IMR-90 (cell line): ENCODE measurements around the gene LONP2. TPM values are rescaled to one million over a fixed set of nuclear protein-coding genes. Genes with fewer than 3 reads are reported as not detected.
A peak's percentile ranks its signal among the peaks of the same experiment; 100 is the strongest.

Experiments
- ATAC-seq: fragments of 200-7000 bp; cut with Tn5 transposase; 2 replicates; pipeline ENCODE4 v1.9.1; 2020; ENCODE audit warnings: low read depth, mild to moderate bottlenecking, moderate library complexity
- BruUV-seq: library from RNA; stranded (reverse); fragments of 400-500 nt; replicated peaks from 2 replicates; lab custom pipeline; 2021; lab: Mats Ljungman, UMichigan
- CTCF ChIA-PET: fragments of 300-600 bp; formaldehyde crosslinking; extraction: SDS; loops from one replicate; lab custom pipeline; 2021; ENCODE audit warnings: antibody characterized with exemption; lab: Yijun Ruan, JAX
- POLR2A ChIA-PET: fragments of 300-600 bp; sonication (Branson Sonifier 250); formaldehyde crosslinking; loops from one replicate; lab custom pipeline; 2022; ENCODE audit warnings: antibody characterized with exemption; ENCODE audit not compliant: unreplicated experiment; lab: Charles Lee
- DNase-seq: peaks from one replicate; pipeline ENCODE4 v3.0.0; 2013
- H2AFZ ChIP-seq: replicated peaks from 2 replicates; pipeline ENCODE3; 2013; ENCODE audit warnings: low read length, mild to moderate bottlenecking; ENCODE audit not compliant: poor library complexity
- H2AK5ac ChIP-seq: 2 replicates; pipeline ENCODE4 v1.6.1; 2013; ENCODE audit warnings: low read depth, low read length, inconsistent platforms
- H2AK9ac ChIP-seq: replicated peaks from 2 replicates; pipeline ENCODE3; 2013; ENCODE audit warnings: mild to moderate bottlenecking, low read depth, low read length, moderate library complexity; ENCODE audit not compliant: poor library complexity
- H2BK120ac ChIP-seq: 2 replicates; pipeline ENCODE4 v1.6.1; 2013; ENCODE audit warnings: low read depth, low read length, inconsistent platforms
- H2BK15ac ChIP-seq: 3 replicates; pipeline ENCODE4 v1.6.1; 2013; ENCODE audit warnings: low read depth, low read length, inconsistent platforms
- H2BK20ac ChIP-seq: 2 replicates; pipeline ENCODE4 v1.6.1; 2013; ENCODE audit warnings: low read depth, mild to moderate bottlenecking, inconsistent platforms, low read length, moderate library complexity
- H2BK5ac ChIP-seq: 2 replicates; pipeline ENCODE4 v1.6.1; 2013; ENCODE audit warnings: mild to moderate bottlenecking, low read depth, low read length, inconsistent platforms; ENCODE audit not compliant: poor library complexity, severe bottlenecking
- H3K14ac ChIP-seq: replicated peaks from 2 replicates; pipeline ENCODE4 v1.6.1; 2013; ENCODE audit warnings: low read depth, low read length, inconsistent platforms
- H3K18ac ChIP-seq: 2 replicates; pipeline ENCODE4 v1.6.1; 2013; ENCODE audit warnings: low read depth, low read length, control low read depth
- H3K23ac ChIP-seq: 2 replicates; pipeline ENCODE4 v1.6.1; 2013; ENCODE audit warnings: low read depth, low read length, inconsistent platforms
- H3K27ac ChIP-seq: 2 replicates; pipeline ENCODE4 v1.5.1; 2013; ENCODE audit warnings: mild to moderate bottlenecking, control low read depth, low read length; ENCODE audit not compliant: insufficient read depth
- H3K27me3 ChIP-seq: 2 replicates; pipeline ENCODE4 v1.6.1; 2013; ENCODE audit warnings: low read length; ENCODE audit not compliant: control insufficient read depth, insufficient read depth
- H3K36me3 ChIP-seq: 2 replicates; pipeline ENCODE4 v1.6.1; 2013; ENCODE audit warnings: low read length, mixed read lengths; ENCODE audit not compliant: control insufficient read depth, insufficient read depth
- H3K4ac ChIP-seq: 2 replicates; pipeline ENCODE4 v1.6.1; 2013; ENCODE audit warnings: low read depth, low read length, inconsistent platforms
- H3K4me1 ChIP-seq: 2 replicates; pipeline ENCODE4 v1.6.1; 2013; ENCODE audit warnings: low read length, mixed read lengths; ENCODE audit not compliant: control insufficient read depth, insufficient read depth
- H3K4me2 ChIP-seq: 2 replicates; pipeline ENCODE4 v1.6.1; 2013; ENCODE audit warnings: low read depth, mild to moderate bottlenecking, control low read depth, low read length, moderate library complexity
- H3K4me3 ChIP-seq: 2 replicates; pipeline ENCODE4 v1.5.1; 2013; ENCODE audit warnings: low read depth, mild to moderate bottlenecking, control low read depth, low read length, moderate library complexity; ENCODE audit not compliant: insufficient read depth
- H3K56ac ChIP-seq: 2 replicates; pipeline ENCODE4 v1.6.1; 2013; ENCODE audit warnings: low read length, inconsistent platforms; ENCODE audit not compliant: insufficient read depth; ENCODE audit errors: extremely low read depth
- H3K79me1 ChIP-seq, 2 experiments: 2 replicates each; pipeline ENCODE4 v1.6.1; 2013; ENCODE audit warnings: low read length in 2 of 2, inconsistent platforms in 1 of 2, low read depth in 1 of 2
- H3K9ac ChIP-seq: 2 replicates; pipeline ENCODE4 v1.6.1; 2013; ENCODE audit warnings: low read depth, low read length, control low read depth
- H3K9me1 ChIP-seq: 2 replicates; pipeline ENCODE4 v1.6.1; 2013; ENCODE audit warnings: low read length, inconsistent platforms; ENCODE audit not compliant: insufficient read depth
- H3K9me3 ChIP-seq: 2 replicates; pipeline ENCODE4 v1.6.1; 2013; ENCODE audit warnings: low read length; ENCODE audit not compliant: control insufficient read depth, insufficient read depth
- H4K20me1 ChIP-seq: 2 replicates; pipeline ENCODE4 v1.6.1; 2013; ENCODE audit warnings: low read length, inconsistent platforms; ENCODE audit not compliant: insufficient read depth
- H4K5ac ChIP-seq: 2 replicates; pipeline ENCODE4 v1.6.1; 2013; ENCODE audit warnings: mild to moderate bottlenecking, low read depth, low read length, control low read depth
- H4K8ac ChIP-seq, 2 experiments: 2 replicates each; pipeline ENCODE4 v1.6.1; 2013; ENCODE audit warnings: low read depth in 2 of 2, low read length in 2 of 2, control low read depth in 1 of 2, inconsistent platforms in 1 of 2
- H4K91ac ChIP-seq: 2 replicates; pipeline ENCODE4 v1.6.1; 2013; ENCODE audit warnings: low read depth, low read length, inconsistent platforms; ENCODE audit not compliant: insufficient read depth
- BHLHE40 ChIP-seq: fragments of 150-350 bp; IDR thresholded peaks from 2 replicates; pipeline ENCODE4 v1.6.1; 2016; ENCODE audit warnings: mild to moderate bottlenecking, low read depth, low read length
- CEBPB ChIP-seq: IDR thresholded peaks from 2 replicates; pipeline ENCODE4 v1.6.1; 2012; ENCODE audit warnings: low read depth, low read length, improper control_type of control experiment
- CHD1 ChIP-seq: IDR thresholded peaks from 2 replicates; pipeline ENCODE4 v1.6.1; 2012; ENCODE audit warnings: low read depth, low read length, improper control_type of control experiment
- CTCF ChIP-seq: conservative IDR thresholded peaks from 2 replicates; pipeline ENCODE4 v1.5.1; 2012; ENCODE audit warnings: mild to moderate bottlenecking, low read depth, low read length, improper control_type of control experiment
- ELK1 ChIP-seq: fragments of 150-350 bp; IDR thresholded peaks from 2 replicates; pipeline ENCODE4 v1.6.1; 2016; ENCODE audit warnings: low read depth, mild to moderate bottlenecking, low read length, moderate library complexity, borderline replicate concordance
- FOS ChIP-seq: fragments of 150-350 bp; IDR thresholded peaks from 2 replicates; pipeline ENCODE4 v1.6.1; 2016; ENCODE audit warnings: low read depth, low read length
- MAFK ChIP-seq: IDR thresholded peaks from 2 replicates; pipeline ENCODE4 v1.6.1; 2012; ENCODE audit warnings: low read depth, low read length, improper control_type of control experiment
- MAZ ChIP-seq: IDR thresholded peaks from 2 replicates; pipeline ENCODE4 v1.6.1; 2012; ENCODE audit warnings: low read depth, mild to moderate bottlenecking, low read length, improper control_type of control experiment, moderate library complexity, borderline replicate concordance
- MXI1 ChIP-seq: IDR thresholded peaks from 2 replicates; pipeline ENCODE4 v1.6.1; 2012; ENCODE audit warnings: low read depth, mild to moderate bottlenecking, low read length, moderate library complexity, borderline replicate concordance
- NFE2L2 ChIP-seq: fragments of 150-350 bp; IDR thresholded peaks from 2 replicates; pipeline ENCODE4 v1.6.1; 2016; ENCODE audit warnings: low read depth, mild to moderate bottlenecking, low read length
- POLR2A ChIP-seq: IDR thresholded peaks from 2 replicates; pipeline ENCODE4 v1.6.1; 2012; ENCODE audit warnings: mild to moderate bottlenecking, low read depth, low read length
- RAD21 ChIP-seq: IDR thresholded peaks from 2 replicates; pipeline ENCODE4 v1.6.1; 2012; ENCODE audit warnings: low read length, improper control_type of control experiment
- RCOR1 ChIP-seq: IDR thresholded peaks from 2 replicates; pipeline ENCODE4 v1.6.1; 2012; ENCODE audit warnings: mild to moderate bottlenecking, low read length, improper control_type of control experiment; ENCODE audit not compliant: insufficient replicate concordance
- RFX5 ChIP-seq: IDR thresholded peaks from 2 replicates; pipeline ENCODE4 v1.8.0; 2012; ENCODE audit warnings: low read depth, mild to moderate bottlenecking, low read length, moderate library complexity
- USF2 ChIP-seq: fragments of 150-350 bp; IDR thresholded peaks from 2 replicates; pipeline ENCODE4 v1.6.1; 2017; ENCODE audit warnings: mild to moderate bottlenecking, antibody characterized with exemption, low read length, low read depth
- WGBS, 2 experiments: methylation state at CpG; one replicate each; pipeline versions ENCODE4 v1.1.5 to v1.1.7; 2013; ENCODE audit warnings: missing lambda C conversion rate in 2 of 2; ENCODE audit not compliant: insufficient read length in 1 of 2; ENCODE audit errors: extremely low coverage in 2 of 2; 5-methylcytosine and 5-hydroxymethylcytosine counted together
- dilution Hi-C: fragments of 300-500 bp; cut with HindIII; formaldehyde crosslinking; loops from one replicate; pipeline ENCODE4 v1.14.3; 2018; ENCODE audit warnings: low sequenced_read_pairs; ENCODE audit not compliant: unreplicated experiment
- in situ Hi-C: fragments of 300-500 bp; cut with MboI; formaldehyde crosslinking; loops from 3 replicates; pipeline ENCODE4 v1.14.3; 2019; ENCODE audit warnings: low sequenced_read_pairs, inconsistent platforms, mixed read lengths
- intact Hi-C: fragments of 100-400 bp; cut with micrococcal nuclease; formaldehyde crosslinking; loops from 2 replicates; pipeline ENCODE4 v1.10.0; 2022
- polyA plus RNA-seq, 3 experiments: library from polyadenylated mRNA; depleted of rRNA; stranded (reverse); fragments of >200 nt; gene quantifications; 2 replicates each; pipeline ENCODE4 v1.2.3, GENCODE V29; 2012; ENCODE audit warnings: low replicate concordance in 1 of 3
- total RNA-seq: library from RNA; depleted of rRNA; stranded (reverse); fragments of >200 nt; gene quantifications from 2 replicates; pipeline ENCODE4 v1.2.3, GENCODE V29; 2012

Gene LONP2
- total and polyA plus RNA-seq, 2 of the 4 experiments (the other 2 are of a cell fraction): 31.5 to 90.9 TPM

- Histone ChIP-seq H3K27me3 (peaks cover 37% of the 10 kb centered on the region), H4K5ac (no peak overlapping the region), H3K4ac (no peak overlapping the region), H3K9me1 (no peaks in the 10 kb centered on the region), H3K4me3 (no peak overlapping the region), H3K27ac (no peak overlapping the region), H2AK5ac (no peak overlapping the region), H2AK9ac (no peak overlapping the region), H4K91ac (no peak overlapping the region), H2BK5ac (no peak overlapping the region), H2BK15ac (no peak overlapping the region), H3K18ac (no peak overlapping the region), H4K20me1 (no peaks in the 10 kb centered on the region), H3K23ac (no peak overlapping the region), H3K56ac (no peak overlapping the region), H2BK20ac (no peak overlapping the region), H2BK120ac (no peak overlapping the region), H3K4me2 (no peak overlapping the region), H3K9ac (no peak overlapping the region), H3K36me3 (no peaks in the 10 kb centered on the region), H3K79me1 (no peaks in the 10 kb centered on the region), H2AFZ (no peak overlapping the region), H3K14ac (no peak overlapping the region), H4K8ac (no peak overlapping the region), H3K9me3 (no peaks in the 10 kb centered on the region), H3K4me1 (no peaks in the 10 kb centered on the region)
- TF ChIP-seq RFX5 (no peak), CEBPB (no peak), ELK1 (no peak), FOS (no peak), NFE2L2 (no peak), BHLHE40 (no peak), MXI1 (no peak), MAZ (no peak), POLR2A (no peak), RCOR1 (no peak), MAFK (no peak), CHD1 (no peak), CTCF (no peak), USF2 (no peak), RAD21 (no peak)
- no TSS peak for BruUV-seq
- dilution Hi-C loops (no loop called here), in situ Hi-C loops (no loop called here), intact Hi-C loops (no loop called here)
- no CpG with 5 or more reads among the region's 3 CpGs for WGBS, 2 experiments
- POLR2A ChIA-PET: no interaction called here
- CTCF ChIA-PET: interaction anchor here (1.8 kb wide), 1 partner anchor 20 kb away, joined by 5 read pairs; no protein-coding TSS in a partner anchor
- ATAC-seq (peak; percentile 46; the same call in 1 of the 2 replicates), DNase-seq (peak; percentile 4)
Measured at GRCh38 chr16:48212033-48212432, 32.1 kb upstream of the LONP2 start.
